Measurements from ENCODE around the gene SPATA2.

The SPATA2 gene

DNA sequence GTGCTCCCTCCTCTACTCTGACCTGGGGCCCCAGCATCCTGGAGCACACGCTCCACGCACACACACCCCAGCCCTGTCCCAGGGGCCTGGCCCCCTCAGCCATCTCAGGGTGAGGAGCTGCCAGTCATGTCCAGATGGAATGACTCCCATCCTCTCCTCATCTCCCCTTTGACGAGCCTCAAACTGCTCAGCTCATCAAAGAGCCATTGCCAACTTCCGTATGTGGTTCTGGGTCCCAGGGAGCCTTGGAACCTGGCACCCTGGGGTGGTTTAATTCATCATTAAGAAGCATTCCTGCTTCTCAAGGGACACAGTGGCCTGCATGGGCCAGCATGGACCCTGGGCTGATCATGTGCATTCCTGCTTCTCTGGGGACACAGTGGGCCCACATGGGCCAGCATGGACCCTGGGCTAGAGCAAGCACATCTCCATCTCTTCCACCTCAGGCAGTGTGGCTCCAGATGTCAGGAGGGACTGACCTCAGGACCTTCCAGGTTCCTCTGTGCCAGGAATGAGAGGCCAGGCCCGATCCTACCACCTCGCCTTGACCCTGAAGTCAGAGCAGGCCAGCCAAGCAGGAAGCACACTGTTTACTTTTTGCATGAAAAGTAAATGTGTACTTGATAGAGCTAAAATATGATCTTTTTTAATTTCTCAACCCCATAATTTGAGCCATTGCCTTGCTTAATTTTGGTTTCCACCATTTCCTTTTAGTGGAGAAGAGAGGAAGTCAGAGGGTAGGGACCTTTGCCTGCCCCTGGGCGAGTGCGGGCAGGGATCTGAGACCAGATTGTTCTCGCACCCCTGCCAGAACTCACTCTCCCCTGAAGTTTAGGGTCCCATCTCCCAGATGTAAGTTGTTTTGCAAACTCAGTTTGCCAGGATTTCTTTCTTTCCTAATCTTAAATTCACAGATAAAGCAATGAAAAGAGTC is 26.1 kb downstream of the SPATA2 start:
- no peak overlapping the region for H3K4me3 Mint-ChIP-seq
- TF ChIP-seq, protein P1, sequence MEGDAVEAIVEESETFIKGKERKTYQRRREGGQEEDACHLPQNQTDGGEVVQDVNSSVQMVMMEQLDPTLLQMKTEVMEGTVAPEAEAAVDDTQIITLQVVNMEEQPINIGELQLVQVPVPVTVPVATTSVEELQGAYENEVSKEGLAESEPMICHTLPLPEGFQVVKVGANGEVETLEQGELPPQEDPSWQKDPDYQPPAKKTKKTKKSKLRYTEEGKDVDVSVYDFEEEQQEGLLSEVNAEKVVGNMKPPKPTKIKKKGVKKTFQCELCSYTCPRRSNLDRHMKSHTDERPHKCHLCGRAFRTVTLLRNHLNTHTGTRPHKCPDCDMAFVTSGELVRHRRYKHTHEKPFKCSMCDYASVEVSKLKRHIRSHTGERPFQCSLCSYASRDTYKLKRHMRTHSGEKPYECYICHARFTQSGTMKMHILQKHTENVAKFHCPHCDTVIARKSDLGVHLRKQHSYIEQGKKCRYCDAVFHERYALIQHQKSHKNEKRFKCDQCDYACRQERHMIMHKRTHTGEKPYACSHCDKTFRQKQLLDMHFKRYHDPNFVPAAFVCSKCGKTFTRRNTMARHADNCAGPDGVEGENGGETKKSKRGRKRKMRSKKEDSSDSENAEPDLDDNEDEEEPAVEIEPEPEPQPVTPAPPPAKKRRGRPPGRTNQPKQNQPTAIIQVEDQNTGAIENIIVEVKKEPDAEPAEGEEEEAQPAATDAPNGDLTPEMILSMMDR (IDR thresholded peaks at IDR 0.05), result no peak
- no peaks in the 10 kb centered on the region for H3K27me3 Mint-ChIP-seq (ENCODE audit: low read depth, poor library complexity)
- H3K36me3 Mint-ChIP-seq (ENCODE audit: low read depth), result peaks cover 6% of the 10 kb centered on the region
- H3K9me3 Mint-ChIP-seq, result no peaks in the 10 kb centered on the region
- no peak for DNase-seq
- peaks cover 81% of the 10 kb centered on the region for H3K4me1 Mint-ChIP-seq
- peak overlapping the region; percentile 64 for H3K27ac Mint-ChIP-seq

GRCh38 chr20:49888212-49889000 is 26.9 kb downstream of the SPATA2 start:
- H3K27ac Mint-ChIP-seq, result peak overlapping the region; percentile 96
- H3K4me3 Mint-ChIP-seq, result no peak overlapping the region

GRCh38 chr20:49887251-49888211 is 27.8 kb downstream of the SPATA2 start:
- Mint-ChIP-seq H3K9me3 (no peaks in the 10 kb centered on the region), H3K27ac (peak overlapping the region; percentile 89), H3K27me3 (ENCODE audit: low read depth, poor library complexity) (no peaks in the 10 kb centered on the region), H3K4me1 (peaks cover 65% of the 10 kb centered on the region), H3K4me3 (peak overlapping the region; percentile 28), H3K36me3 (ENCODE audit: low read depth) (peaks cover 6% of the 10 kb centered on the region)
- TF ChIP-seq, protein P1 (IDR thresholded peaks at IDR 0.05), result no peak
- no peak for DNase-seq

More at GRCh38 chr20:49888212-49889000, 26.9 kb downstream of the SPATA2 start:
- peaks cover 6% of the 10 kb centered on the region for H3K36me3 Mint-ChIP-seq (ENCODE audit: low read depth)
- no peaks in the 10 kb centered on the region for H3K9me3 Mint-ChIP-seq
- DNase-seq, result peak; percentile 80
- H3K27me3 Mint-ChIP-seq (ENCODE audit: low read depth, poor library complexity), result no peaks in the 10 kb centered on the region
- H3K4me1 Mint-ChIP-seq, result peaks cover 72% of the 10 kb centered on the region
- TF ChIP-seq, protein P1 (IDR thresholded peaks at IDR 0.05), result peak; percentile 89

- peaks cover 65% of the 10 kb centered on the region for H3K4me1 Mint-ChIP-seq
- H3K27me3 Mint-ChIP-seq (ENCODE audit: low read depth, poor library complexity), result no peaks in the 10 kb centered on the region
- H3K36me3 Mint-ChIP-seq (ENCODE audit: low read depth), result peaks cover 11% of the 10 kb centered on the region
Measured at GRCh38 chr20:49886571-49887213, 28.6 kb downstream of the SPATA2 start.

More at GRCh38 chr20:49886571-49887213, 28.6 kb downstream of the SPATA2 start:
- no peak for DNase-seq
- TF ChIP-seq, protein P1 (IDR thresholded peaks at IDR 0.05), result no peak
- no peak overlapping the region for H3K4me3 Mint-ChIP-seq
- peak overlapping the region; percentile 89 for H3K27ac Mint-ChIP-seq
- H3K9me3 Mint-ChIP-seq, result no peaks in the 10 kb centered on the region

Measured in nephron progenitor cell (in vitro differentiated cells).